IMR-90 (cell line): ENCODE measurements around the gene B3GAT3. TPM values are rescaled to one million over a fixed set of nuclear protein-coding genes. Genes with fewer than 3 reads are reported as not detected.

Source experiments
- ATAC-seq: fragments of 200-7000 bp; cut with Tn5 transposase; 2 replicates; pipeline ENCODE4 v1.9.1; 2020; ENCODE audit warnings: low read depth, mild to moderate bottlenecking, moderate library complexity
- BruUV-seq: library from RNA; stranded (reverse); fragments of 400-500 nt; replicated peaks from 2 replicates; lab custom pipeline; 2021; lab: Mats Ljungman, UMichigan
- CTCF ChIA-PET: fragments of 300-600 bp; formaldehyde crosslinking; extraction: SDS; loops from one replicate; lab custom pipeline; 2021; ENCODE audit warnings: antibody characterized with exemption; lab: Yijun Ruan, JAX
- POLR2A ChIA-PET: fragments of 300-600 bp; sonication (Branson Sonifier 250); formaldehyde crosslinking; loops from one replicate; lab custom pipeline; 2022; ENCODE audit warnings: antibody characterized with exemption; ENCODE audit not compliant: unreplicated experiment; lab: Charles Lee
- DNase-seq: peaks from one replicate; pipeline ENCODE4 v3.0.0; 2013
- H2AFZ ChIP-seq: replicated peaks from 2 replicates; pipeline ENCODE3; 2013; ENCODE audit warnings: low read length, mild to moderate bottlenecking; ENCODE audit not compliant: poor library complexity
- H2AK5ac ChIP-seq: 2 replicates; pipeline ENCODE4 v1.6.1; 2013; ENCODE audit warnings: low read depth, low read length, inconsistent platforms
- H2AK9ac ChIP-seq: replicated peaks from 2 replicates; pipeline ENCODE3; 2013; ENCODE audit warnings: mild to moderate bottlenecking, low read depth, low read length, moderate library complexity; ENCODE audit not compliant: poor library complexity
- H2BK120ac ChIP-seq: 2 replicates; pipeline ENCODE4 v1.6.1; 2013; ENCODE audit warnings: low read depth, low read length, inconsistent platforms
- H2BK15ac ChIP-seq: 3 replicates; pipeline ENCODE4 v1.6.1; 2013; ENCODE audit warnings: low read depth, low read length, inconsistent platforms
- H2BK20ac ChIP-seq: 2 replicates; pipeline ENCODE4 v1.6.1; 2013; ENCODE audit warnings: low read depth, mild to moderate bottlenecking, inconsistent platforms, low read length, moderate library complexity
- H2BK5ac ChIP-seq: 2 replicates; pipeline ENCODE4 v1.6.1; 2013; ENCODE audit warnings: mild to moderate bottlenecking, low read depth, low read length, inconsistent platforms; ENCODE audit not compliant: poor library complexity, severe bottlenecking
- H3K14ac ChIP-seq: replicated peaks from 2 replicates; pipeline ENCODE4 v1.6.1; 2013; ENCODE audit warnings: low read depth, low read length, inconsistent platforms
- H3K18ac ChIP-seq: 2 replicates; pipeline ENCODE4 v1.6.1; 2013; ENCODE audit warnings: low read depth, low read length, control low read depth
- H3K23ac ChIP-seq: 2 replicates; pipeline ENCODE4 v1.6.1; 2013; ENCODE audit warnings: low read depth, low read length, inconsistent platforms
- H3K27ac ChIP-seq: 2 replicates; pipeline ENCODE4 v1.5.1; 2013; ENCODE audit warnings: mild to moderate bottlenecking, control low read depth, low read length; ENCODE audit not compliant: insufficient read depth
- H3K27me3 ChIP-seq: 2 replicates; pipeline ENCODE4 v1.6.1; 2013; ENCODE audit warnings: low read length; ENCODE audit not compliant: control insufficient read depth, insufficient read depth
- H3K36me3 ChIP-seq: 2 replicates; pipeline ENCODE4 v1.6.1; 2013; ENCODE audit warnings: low read length, mixed read lengths; ENCODE audit not compliant: control insufficient read depth, insufficient read depth
- H3K4ac ChIP-seq: 2 replicates; pipeline ENCODE4 v1.6.1; 2013; ENCODE audit warnings: low read depth, low read length, inconsistent platforms
- H3K4me1 ChIP-seq: 2 replicates; pipeline ENCODE4 v1.6.1; 2013; ENCODE audit warnings: low read length, mixed read lengths; ENCODE audit not compliant: control insufficient read depth, insufficient read depth
- H3K4me2 ChIP-seq: 2 replicates; pipeline ENCODE4 v1.6.1; 2013; ENCODE audit warnings: low read depth, mild to moderate bottlenecking, control low read depth, low read length, moderate library complexity
- H3K4me3 ChIP-seq: 2 replicates; pipeline ENCODE4 v1.5.1; 2013; ENCODE audit warnings: low read depth, mild to moderate bottlenecking, control low read depth, low read length, moderate library complexity; ENCODE audit not compliant: insufficient read depth
- H3K56ac ChIP-seq: 2 replicates; pipeline ENCODE4 v1.6.1; 2013; ENCODE audit warnings: low read length, inconsistent platforms; ENCODE audit not compliant: insufficient read depth; ENCODE audit errors: extremely low read depth
- H3K79me1 ChIP-seq, 2 experiments: 2 replicates each; pipeline ENCODE4 v1.6.1; 2013; ENCODE audit warnings: low read length in 2 of 2, inconsistent platforms in 1 of 2, low read depth in 1 of 2
- H3K9ac ChIP-seq: 2 replicates; pipeline ENCODE4 v1.6.1; 2013; ENCODE audit warnings: low read depth, low read length, control low read depth
- H3K9me1 ChIP-seq: 2 replicates; pipeline ENCODE4 v1.6.1; 2013; ENCODE audit warnings: low read length, inconsistent platforms; ENCODE audit not compliant: insufficient read depth
- H3K9me3 ChIP-seq: 2 replicates; pipeline ENCODE4 v1.6.1; 2013; ENCODE audit warnings: low read length; ENCODE audit not compliant: control insufficient read depth, insufficient read depth
- H4K20me1 ChIP-seq: 2 replicates; pipeline ENCODE4 v1.6.1; 2013; ENCODE audit warnings: low read length, inconsistent platforms; ENCODE audit not compliant: insufficient read depth
- H4K5ac ChIP-seq: 2 replicates; pipeline ENCODE4 v1.6.1; 2013; ENCODE audit warnings: mild to moderate bottlenecking, low read depth, low read length, control low read depth
- H4K8ac ChIP-seq, 2 experiments: 2 replicates each; pipeline ENCODE4 v1.6.1; 2013; ENCODE audit warnings: low read depth in 2 of 2, low read length in 2 of 2, control low read depth in 1 of 2, inconsistent platforms in 1 of 2
- H4K91ac ChIP-seq: 2 replicates; pipeline ENCODE4 v1.6.1; 2013; ENCODE audit warnings: low read depth, low read length, inconsistent platforms; ENCODE audit not compliant: insufficient read depth
- CHD1 ChIP-seq: IDR thresholded peaks from 2 replicates; pipeline ENCODE4 v1.6.1; 2012; ENCODE audit warnings: low read depth, low read length, improper control_type of control experiment
- FOS ChIP-seq: fragments of 150-350 bp; IDR thresholded peaks from 2 replicates; pipeline ENCODE4 v1.6.1; 2016; ENCODE audit warnings: low read depth, low read length
- MAFK ChIP-seq: IDR thresholded peaks from 2 replicates; pipeline ENCODE4 v1.6.1; 2012; ENCODE audit warnings: low read depth, low read length, improper control_type of control experiment
- MXI1 ChIP-seq: IDR thresholded peaks from 2 replicates; pipeline ENCODE4 v1.6.1; 2012; ENCODE audit warnings: low read depth, mild to moderate bottlenecking, low read length, moderate library complexity, borderline replicate concordance
- NFE2L2 ChIP-seq: fragments of 150-350 bp; IDR thresholded peaks from 2 replicates; pipeline ENCODE4 v1.6.1; 2016; ENCODE audit warnings: low read depth, mild to moderate bottlenecking, low read length
- POLR2A ChIP-seq: IDR thresholded peaks from 2 replicates; pipeline ENCODE4 v1.6.1; 2012; ENCODE audit warnings: mild to moderate bottlenecking, low read depth, low read length
- RAD21 ChIP-seq: IDR thresholded peaks from 2 replicates; pipeline ENCODE4 v1.6.1; 2012; ENCODE audit warnings: low read length, improper control_type of control experiment
- RCOR1 ChIP-seq: IDR thresholded peaks from 2 replicates; pipeline ENCODE4 v1.6.1; 2012; ENCODE audit warnings: mild to moderate bottlenecking, low read length, improper control_type of control experiment; ENCODE audit not compliant: insufficient replicate concordance
- SMC3 ChIP-seq: fragments of 150-350 bp; IDR thresholded peaks from 2 replicates; pipeline ENCODE4 v1.6.1; 2016; ENCODE audit warnings: low read depth, mild to moderate bottlenecking, antibody characterized with exemption, low read length, moderate library complexity
- WGBS, 2 experiments: methylation state at CpG; one replicate each; pipeline versions ENCODE4 v1.1.5 to v1.1.7; 2013; ENCODE audit warnings: missing lambda C conversion rate in 2 of 2; ENCODE audit not compliant: insufficient read length in 1 of 2; ENCODE audit errors: extremely low coverage in 2 of 2; 5-methylcytosine and 5-hydroxymethylcytosine counted together
- dilution Hi-C: fragments of 300-500 bp; cut with HindIII; formaldehyde crosslinking; loops from one replicate; pipeline ENCODE4 v1.14.3; 2018; ENCODE audit warnings: low sequenced_read_pairs; ENCODE audit not compliant: unreplicated experiment
- in situ Hi-C: fragments of 300-500 bp; cut with MboI; formaldehyde crosslinking; loops from 3 replicates; pipeline ENCODE4 v1.14.3; 2019; ENCODE audit warnings: low sequenced_read_pairs, inconsistent platforms, mixed read lengths
- intact Hi-C: fragments of 100-400 bp; cut with micrococcal nuclease; formaldehyde crosslinking; loops from 2 replicates; pipeline ENCODE4 v1.10.0; 2022
- polyA plus RNA-seq, 3 experiments: library from polyadenylated mRNA; depleted of rRNA; stranded (reverse); fragments of >200 nt; gene quantifications; 2 replicates each; pipeline ENCODE4 v1.2.3, GENCODE V29; 2012; ENCODE audit warnings: low replicate concordance in 1 of 3
- total RNA-seq: library from RNA; depleted of rRNA; stranded (reverse); fragments of >200 nt; gene quantifications from 2 replicates; pipeline ENCODE4 v1.2.3, GENCODE V29; 2012
- TF ChIP-seq, protein P1 (sequence below): fragments of 150-350 bp; IDR thresholded peaks from 2 replicates; pipeline ENCODE4 v1.6.1; 2017; ENCODE audit warnings: mild to moderate bottlenecking, antibody characterized with exemption, low read length, low read depth

B3GAT3 gene
- total and polyA plus RNA-seq, 2 of the 4 experiments (the other 2 are of a cell fraction) = 10.4 to 38.4 TPM

DNA sequence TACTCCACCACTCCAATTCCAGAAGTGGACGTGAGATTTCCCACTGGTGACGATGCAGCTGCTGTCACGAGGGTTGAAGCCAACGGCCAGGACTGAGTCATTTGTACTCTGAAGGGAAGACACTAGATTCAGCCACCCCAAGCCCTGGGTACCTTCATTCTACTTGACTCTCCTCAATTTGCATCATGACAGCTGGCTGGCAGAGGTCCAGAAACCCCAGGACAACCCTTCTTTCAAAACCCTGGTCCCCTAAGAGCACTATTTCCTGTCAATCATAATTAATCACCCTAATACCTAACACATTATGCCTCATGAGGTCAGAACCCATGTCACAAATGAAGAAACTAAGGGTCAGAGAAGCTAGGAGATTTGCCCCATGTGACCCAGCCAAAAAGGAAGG is 14.1 kb downstream of the B3GAT3 start:
- H2BK5ac ChIP-seq = no peak overlapping the region
- in situ Hi-C loops (no loop called here), intact Hi-C loops (no loop called here), dilution Hi-C loops (no loop called here)
- H4K91ac ChIP-seq = no peak overlapping the region
- H2AK9ac ChIP-seq = no peak overlapping the region
- CTCF ChIA-PET = no interaction called here
- no peak overlapping the region for H3K23ac ChIP-seq
- H2BK120ac ChIP-seq = no peak overlapping the region
- H2AFZ ChIP-seq = no peak overlapping the region
- no peak overlapping the region for H2BK20ac ChIP-seq
- H3K4me2 ChIP-seq = no peak overlapping the region
- no TSS peak for BruUV-seq
- no peaks in the 10 kb centered on the region for H3K9me3 ChIP-seq
- H2AK5ac ChIP-seq = no peak overlapping the region
- H3K56ac ChIP-seq = no peak overlapping the region
- no peak overlapping the region for H4K8ac ChIP-seq
- POLR2A ChIA-PET = no interaction called here
- no peak overlapping the region for H3K9ac ChIP-seq
- ATAC-seq = no peak
- peaks cover 5% of the 10 kb centered on the region for H3K9me1 ChIP-seq
- H3K4ac ChIP-seq = no peak overlapping the region
- H3K79me1 ChIP-seq = peaks cover 14 to 30% of the 10 kb centered on the region in 2 experiments; a peak in 3 of 4 replicates
- H3K4me1 ChIP-seq = peaks cover 7% of the 10 kb centered on the region
- H4K20me1 ChIP-seq = no peaks in the 10 kb centered on the region; the same call in 1 of the 2 replicates
- 70% methylated on average over 4 of the region's 4 CpGs; no CpG with 5 or more reads in 1 of the 2 experiments for WGBS, 2 experiments
- no peak overlapping the region for H3K27ac ChIP-seq
- no peak overlapping the region for H4K5ac ChIP-seq
- peaks cover 35% of the 10 kb centered on the region for H3K36me3 ChIP-seq
- no peak overlapping the region for H2BK15ac ChIP-seq
- H3K27me3 ChIP-seq = no peaks in the 10 kb centered on the region
- TF ChIP-seq NFE2L2 (no peak), RAD21 (no peak), MAFK (no peak), SMC3 (no peak), MXI1 (no peak), POLR2A (no peak), RCOR1 (no peak), FOS (no peak), CHD1 (no peak)
- TF ChIP-seq, protein P1, sequence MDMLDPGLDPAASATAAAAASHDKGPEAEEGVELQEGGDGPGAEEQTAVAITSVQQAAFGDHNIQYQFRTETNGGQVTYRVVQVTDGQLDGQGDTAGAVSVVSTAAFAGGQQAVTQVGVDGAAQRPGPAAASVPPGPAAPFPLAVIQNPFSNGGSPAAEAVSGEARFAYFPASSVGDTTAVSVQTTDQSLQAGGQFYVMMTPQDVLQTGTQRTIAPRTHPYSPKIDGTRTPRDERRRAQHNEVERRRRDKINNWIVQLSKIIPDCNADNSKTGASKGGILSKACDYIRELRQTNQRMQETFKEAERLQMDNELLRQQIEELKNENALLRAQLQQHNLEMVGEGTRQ = no peak
- H3K4me3 ChIP-seq = no peak overlapping the region
- no peak overlapping the region for H3K18ac ChIP-seq
- DNase-seq = no peak
- no peak overlapping the region for H3K14ac ChIP-seq
